ENCODE results near the gene KIF3C. TPM values are rescaled to one million over a fixed set of nuclear protein-coding genes. Genes with fewer than 3 reads are reported as not detected.
"Not testable (repeated sequence)": the region's sequence is repeated elsewhere in the genome, so short reads cannot be mapped to it uniquely, and the experiment has no call there.

Gene KIF3C
- total RNA-seq, 2 experiments from 2014 or later = 12.4 to 15.4 TPM

GRCh38 chr2:25915944-25916772 lies 66.1 kb downstream of the KIF3C start:
- H3K4me3 Mint-ChIP-seq = peak overlapping the region; percentile 71
- CTCF ChIA-PET = interaction anchor here (1.2 to 2.2 kb wide), 6 partner anchors 21 to 269 kb away, joined by 3 to 12 read pairs (median 4); partner anchors contain the start of gene ASXL2
- H3K27ac Mint-ChIP-seq = peak overlapping the region; percentile 86
- peak; percentile 84 for DNase-seq
- not testable (repeated sequence) for H3K27me3 Mint-ChIP-seq; H3K9me3 Mint-ChIP-seq (ENCODE audit: low read depth); H3K36me3 Mint-ChIP-seq
- H3K4me1 Mint-ChIP-seq = peaks cover 12% of the 10 kb centered on the region
- peak; percentile 58 for ATAC-seq

DNA sequence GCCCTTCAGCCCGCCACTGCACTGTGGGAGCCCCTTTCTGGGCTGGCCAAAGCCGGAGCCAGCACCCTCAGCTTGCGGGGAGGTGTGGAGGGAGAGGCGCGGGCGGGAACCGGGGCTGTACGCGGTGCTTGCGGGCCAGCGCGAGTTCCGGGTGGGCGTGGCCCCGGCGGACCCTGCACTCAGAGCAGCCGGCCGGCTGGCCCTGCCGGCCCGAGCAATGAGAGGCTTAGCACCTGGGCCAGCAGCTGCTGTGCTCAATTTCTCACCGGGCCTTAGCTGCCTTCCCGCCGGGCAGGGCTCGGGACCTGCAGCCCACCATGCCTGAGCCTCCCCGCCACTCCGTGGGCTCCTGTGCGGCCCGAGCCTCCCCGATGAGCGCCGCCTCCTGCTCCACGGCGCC lies 66.9 kb downstream of the KIF3C start:
- not testable (repeated sequence) for H3K27me3 Mint-ChIP-seq; ATAC-seq; DNase-seq; H3K36me3 Mint-ChIP-seq; H3K4me3 Mint-ChIP-seq; H3K27ac Mint-ChIP-seq; H3K9me3 Mint-ChIP-seq (ENCODE audit: low read depth)
- H3K4me1 Mint-ChIP-seq = peaks cover 12% of the 10 kb centered on the region
- CTCF ChIA-PET = interaction anchor here (1.2 to 1.7 kb wide), 3 partner anchors 21 to 60 kb away, joined by 3 to 8 read pairs (median 3); partner anchors contain the start of gene ASXL2

DNA sequence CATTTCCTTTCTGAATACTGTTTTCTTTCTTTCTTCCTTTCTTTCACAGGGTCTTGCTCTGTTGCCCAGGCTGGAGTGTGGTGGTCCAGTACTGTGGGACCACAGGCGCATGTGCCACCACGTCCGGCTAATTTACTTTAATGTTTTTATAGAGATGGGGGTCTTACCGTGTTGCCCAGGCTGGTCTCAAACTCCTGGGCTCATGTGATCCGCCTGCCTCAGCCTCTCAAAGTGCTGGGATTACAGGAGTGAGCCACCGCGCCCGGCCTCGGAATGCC lies 68.7 kb downstream of the KIF3C start:
- H3K4me3 Mint-ChIP-seq; H3K27ac Mint-ChIP-seq; H3K36me3 Mint-ChIP-seq; CTCF ChIA-PET; ATAC-seq; H3K27me3 Mint-ChIP-seq; DNase-seq; H3K9me3 Mint-ChIP-seq (ENCODE audit: low read depth): not testable (repeated sequence)
- peaks cover 12% of the 10 kb centered on the region for H3K4me1 Mint-ChIP-seq

DNA sequence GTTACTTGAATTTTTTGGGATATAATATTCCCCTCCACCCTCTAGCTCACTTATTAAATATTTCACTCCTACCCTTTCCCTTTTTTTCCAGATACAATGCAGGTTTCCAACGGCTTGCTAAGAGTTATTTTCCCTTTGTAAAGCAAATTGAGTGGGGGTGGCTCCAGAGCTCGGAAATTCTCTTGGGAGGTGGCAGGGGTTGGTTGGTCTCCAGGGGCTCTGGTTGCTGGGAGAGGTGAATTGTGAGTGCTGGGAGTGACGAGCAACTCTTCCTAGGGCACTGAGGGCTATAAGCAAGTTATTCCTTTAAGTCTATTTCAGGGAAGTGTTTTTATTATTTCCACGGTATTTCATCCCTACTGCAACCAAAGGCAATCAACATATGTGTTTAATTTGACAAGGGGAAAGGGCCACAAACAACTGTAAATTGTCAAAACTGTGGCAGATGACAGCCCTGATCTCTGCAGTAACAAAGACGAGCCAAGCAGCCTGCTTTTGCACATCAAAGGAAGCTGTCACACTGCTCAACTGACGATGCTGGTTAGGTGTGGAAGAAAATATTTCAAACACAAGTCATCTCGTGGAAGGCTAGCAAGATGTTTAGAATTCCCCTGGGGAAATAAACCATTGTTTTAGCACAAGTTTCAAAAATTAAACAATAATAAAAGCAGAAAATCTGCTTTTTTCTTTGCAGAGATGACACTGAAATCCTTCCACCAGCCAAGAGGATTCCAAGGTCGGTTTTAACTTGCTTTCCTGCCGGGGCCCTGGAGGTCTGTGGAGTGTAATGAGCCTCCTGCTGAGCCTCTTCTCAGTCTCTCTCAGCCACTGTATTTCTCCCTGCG lies 69.2 kb downstream of the KIF3C start:
- ATAC-seq (no peak), DNase-seq (no peak)
- Mint-ChIP-seq H3K36me3 (no peaks in the 10 kb centered on the region), H3K27me3 (no peaks in the 10 kb centered on the region), H3K4me3 (no peak overlapping the region), H3K4me1 (peaks cover 12% of the 10 kb centered on the region), H3K9me3 (ENCODE audit: low read depth) (no peaks in the 10 kb centered on the region), H3K27ac (no peak overlapping the region)
- CTCF ChIA-PET = interaction anchor here (0.5 kb wide), 1 partner anchor 58 kb away, joined by 3 read pairs; no protein-coding TSS in a partner anchor

DNA sequence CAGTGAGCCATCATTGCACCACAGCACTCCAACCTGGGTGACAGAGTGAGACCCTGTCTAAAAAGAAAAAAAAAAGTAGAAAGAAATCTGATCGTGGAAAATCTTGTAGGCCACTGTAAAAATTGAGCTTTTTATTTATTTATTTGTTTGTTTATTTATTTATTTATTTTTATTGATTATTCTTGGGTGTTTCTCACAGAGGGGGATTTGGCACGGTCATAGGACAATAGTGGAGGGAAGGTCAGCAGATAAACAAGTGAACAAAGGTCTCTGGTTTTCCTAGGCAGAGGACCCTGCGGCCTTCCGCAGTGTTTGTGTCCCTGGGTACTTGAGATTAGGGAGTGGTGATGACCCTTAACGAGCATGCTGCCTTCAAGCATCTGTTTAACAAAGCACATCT lies 72.7 kb downstream of the KIF3C start:
- CTCF ChIA-PET; H3K27me3 Mint-ChIP-seq; H3K36me3 Mint-ChIP-seq; ATAC-seq; H3K4me1 Mint-ChIP-seq; DNase-seq; H3K27ac Mint-ChIP-seq; H3K4me3 Mint-ChIP-seq; H3K9me3 Mint-ChIP-seq (ENCODE audit: low read depth): not testable (repeated sequence)

- ATAC-seq (no peak), DNase-seq (no peak)
- Mint-ChIP-seq H3K27ac (no peak overlapping the region), H3K4me3 (no peak overlapping the region), H3K4me1 (no peaks in the 10 kb centered on the region), H3K36me3 (no peaks in the 10 kb centered on the region), H3K9me3 (ENCODE audit: low read depth) (no peaks in the 10 kb centered on the region), H3K27me3 (no peaks in the 10 kb centered on the region)
- CTCF ChIA-PET = interaction anchor here (0.7 to 1.2 kb wide), 3 partner anchors 61 to 299 kb away, joined by 3 read pairs; no protein-coding TSS in a partner anchor
Observed at GRCh38 chr2:25905126-25905525, 77.2 kb downstream of the KIF3C start.

- no peak overlapping the region for H3K27ac Mint-ChIP-seq
- DNase-seq = no peak
- H3K4me1 Mint-ChIP-seq = no peaks in the 10 kb centered on the region
- no peaks in the 10 kb centered on the region for H3K36me3 Mint-ChIP-seq
- H3K27me3 Mint-ChIP-seq = no peaks in the 10 kb centered on the region
- H3K4me3 Mint-ChIP-seq = no peak overlapping the region
- CTCF ChIA-PET = interaction anchor here (0.6 kb wide), 1 partner anchor 272 kb away, joined by 3 read pairs; no protein-coding TSS in a partner anchor
- no peak for ATAC-seq
- H3K9me3 Mint-ChIP-seq (ENCODE audit: low read depth) = no peaks in the 10 kb centered on the region
Observed at GRCh38 chr2:25903216-25903776, 79.0 kb downstream of the KIF3C start.

DNA sequence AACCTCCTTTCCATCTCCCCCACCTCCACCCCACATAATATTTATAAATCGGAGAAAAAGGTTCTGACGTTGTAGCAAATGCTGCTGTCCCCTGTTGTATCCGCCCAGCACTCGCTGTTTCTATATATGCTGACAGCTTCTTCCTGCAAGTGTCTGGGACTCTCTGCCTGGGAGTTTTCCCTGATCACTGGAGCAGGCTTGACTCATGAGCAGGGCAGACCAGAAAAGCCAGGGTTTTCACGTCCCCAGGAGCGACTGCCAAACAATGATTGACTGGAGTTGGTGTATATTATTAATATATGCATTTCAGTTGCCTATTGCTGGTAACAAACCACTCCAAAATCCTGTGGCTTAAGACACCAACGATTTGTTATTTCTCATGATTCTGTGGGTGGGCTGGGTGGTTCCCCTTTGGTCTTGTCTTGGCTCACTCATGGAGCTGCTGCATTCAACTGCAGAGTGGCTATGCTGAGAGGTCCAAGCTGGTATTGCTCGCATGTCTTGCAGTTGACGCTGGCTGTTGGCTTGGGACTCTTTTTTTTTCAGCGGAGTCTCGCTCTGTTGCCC lies 82.8 kb downstream of the KIF3C start:
- DNase-seq = no peak
- no peak for ATAC-seq
- Mint-ChIP-seq H3K4me3 (no peak overlapping the region), H3K27ac (no peak overlapping the region), H3K36me3 (no peaks in the 10 kb centered on the region), H3K9me3 (ENCODE audit: low read depth) (no peaks in the 10 kb centered on the region), H3K27me3 (peaks cover 5% of the 10 kb centered on the region), H3K4me1 (no peaks in the 10 kb centered on the region)
- CTCF ChIA-PET = interaction anchor here (0.5 kb wide), 1 partner anchor 137 kb away, joined by 4 read pairs; no protein-coding TSS in a partner anchor

- CTCF ChIA-PET = no interaction called here
- H3K27ac Mint-ChIP-seq = no peak overlapping the region
- DNase-seq = no peak
- no peak for ATAC-seq
- H3K4me3 Mint-ChIP-seq = no peak overlapping the region
- H3K36me3 Mint-ChIP-seq = no peaks in the 10 kb centered on the region
- peaks cover 5% of the 10 kb centered on the region for H3K27me3 Mint-ChIP-seq
- no peaks in the 10 kb centered on the region for H3K4me1 Mint-ChIP-seq
- no peaks in the 10 kb centered on the region for H3K9me3 Mint-ChIP-seq (ENCODE audit: low read depth)
Observed at GRCh38 chr2:25897506-25897905, 84.8 kb downstream of the KIF3C start.

- ATAC-seq; H3K9me3 Mint-ChIP-seq (ENCODE audit: low read depth); CTCF ChIA-PET; H3K4me3 Mint-ChIP-seq; H3K4me1 Mint-ChIP-seq; DNase-seq; H3K27ac Mint-ChIP-seq; H3K36me3 Mint-ChIP-seq; H3K27me3 Mint-ChIP-seq: not testable (repeated sequence)
Observed at GRCh38 chr2:25896308-25896707, 86.0 kb downstream of the KIF3C start.

DNA sequence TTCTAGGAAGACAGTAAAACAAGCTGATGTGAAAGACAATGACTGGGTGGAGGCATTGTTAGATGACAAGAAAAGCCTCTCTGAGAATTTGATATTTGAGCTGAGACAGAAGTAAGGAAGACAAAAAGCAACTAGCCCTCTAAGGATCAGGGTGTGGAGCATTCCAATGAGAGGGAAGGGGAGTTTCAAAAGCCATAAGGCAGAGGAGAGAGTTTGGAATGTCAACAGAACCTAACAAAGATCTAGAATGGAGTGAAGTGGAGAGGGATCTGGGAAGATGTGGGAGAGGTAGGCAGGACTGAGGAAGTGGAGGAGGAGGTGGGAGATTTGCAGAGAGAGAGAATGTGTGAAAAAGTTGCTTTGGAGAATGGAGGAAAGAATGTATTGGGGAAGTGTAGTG lies 86.7 kb downstream of the KIF3C start:
- no peaks in the 10 kb centered on the region for H3K9me3 Mint-ChIP-seq (ENCODE audit: low read depth)
- CTCF ChIA-PET = interaction anchor here (0.5 kb wide), 1 partner anchor 134 kb away, joined by 4 read pairs; no protein-coding TSS in a partner anchor
- H3K4me1 Mint-ChIP-seq = no peaks in the 10 kb centered on the region
- H3K36me3 Mint-ChIP-seq = no peaks in the 10 kb centered on the region
- peaks cover 5% of the 10 kb centered on the region for H3K27me3 Mint-ChIP-seq
- ATAC-seq (no peak), DNase-seq (no peak)
- H3K27ac Mint-ChIP-seq = no peak overlapping the region
- no peak overlapping the region for H3K4me3 Mint-ChIP-seq

GRCh38 chr2:25895018-25895417 lies 87.3 kb downstream of the KIF3C start:
- H3K4me3 Mint-ChIP-seq = no peak overlapping the region
- peaks cover 5% of the 10 kb centered on the region for H3K27me3 Mint-ChIP-seq
- no peaks in the 10 kb centered on the region for H3K4me1 Mint-ChIP-seq
- no peaks in the 10 kb centered on the region for H3K36me3 Mint-ChIP-seq
- CTCF ChIA-PET = interaction anchor here (0.5 kb wide), 1 partner anchor 134 kb away, joined by 4 read pairs; no protein-coding TSS in a partner anchor
- ATAC-seq (no peak), DNase-seq (no peak)
- no peaks in the 10 kb centered on the region for H3K9me3 Mint-ChIP-seq (ENCODE audit: low read depth)
- H3K27ac Mint-ChIP-seq = no peak overlapping the region

- Mint-ChIP-seq H3K4me1 (no peaks in the 10 kb centered on the region), H3K9me3 (ENCODE audit: low read depth) (no peaks in the 10 kb centered on the region), H3K27me3 (peaks cover 5% of the 10 kb centered on the region), H3K4me3 (no peak overlapping the region), H3K27ac (no peak overlapping the region), H3K36me3 (no peaks in the 10 kb centered on the region)
- DNase-seq (no peak), ATAC-seq (no peak)
- CTCF ChIA-PET = no interaction called here
Observed at GRCh38 chr2:25894135-25894830, 88.0 kb downstream of the KIF3C start.
